NCI-H446 (cell line): ENCODE data around the gene ALKBH5.

ENCODE experiments used
- DNase-seq, 2 experiments: peaks; one replicate each; lab custom pipeline; 2025; lab: John Stamatoyannopoulos, UW

Gene ALKBH5

DNA sequence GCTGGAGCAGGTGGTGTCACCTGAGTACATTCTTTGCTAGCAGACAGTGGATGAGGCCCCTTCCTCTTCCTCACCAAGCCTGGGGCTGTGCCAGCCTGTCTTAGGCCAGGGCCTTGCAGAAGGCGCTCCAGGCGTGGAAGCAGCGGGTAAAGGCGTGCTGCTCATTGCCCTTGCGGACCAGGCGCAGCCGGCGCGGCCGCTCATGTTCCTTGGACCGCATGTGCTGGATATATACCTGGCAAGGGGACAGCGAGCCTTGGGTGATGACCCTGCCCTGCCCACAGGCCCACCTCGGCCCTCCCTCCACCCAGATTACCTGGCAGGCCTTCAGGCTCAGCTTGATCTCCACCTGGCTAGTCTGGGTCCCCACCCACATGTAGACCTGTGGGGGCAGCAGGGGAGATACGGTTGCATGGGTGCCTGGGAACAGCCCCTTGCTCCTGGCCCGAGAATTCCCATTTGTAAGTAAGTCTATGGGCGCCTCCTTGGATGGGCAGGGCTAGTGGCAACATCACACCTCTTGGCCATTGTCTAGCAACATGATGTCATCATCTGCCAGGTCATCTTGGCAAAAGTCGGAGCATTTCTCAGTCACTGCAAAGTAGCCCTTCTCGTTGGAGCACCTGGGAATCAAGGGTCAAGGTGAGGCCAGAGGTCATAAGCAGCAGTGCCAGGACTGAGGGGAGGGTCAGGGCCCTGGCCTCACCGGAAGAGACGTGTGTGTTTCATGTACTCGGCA, 61.6 kb downstream of the ALKBH5 start:
- no peak for DNase-seq

GRCh38 chr17:18246109-18246725, 62.6 kb downstream of the ALKBH5 start:
- no peak for DNase-seq

- no peak for DNase-seq
Measured at GRCh38 chr17:18246880-18247612, 63.4 kb downstream of the ALKBH5 start.

DNA sequence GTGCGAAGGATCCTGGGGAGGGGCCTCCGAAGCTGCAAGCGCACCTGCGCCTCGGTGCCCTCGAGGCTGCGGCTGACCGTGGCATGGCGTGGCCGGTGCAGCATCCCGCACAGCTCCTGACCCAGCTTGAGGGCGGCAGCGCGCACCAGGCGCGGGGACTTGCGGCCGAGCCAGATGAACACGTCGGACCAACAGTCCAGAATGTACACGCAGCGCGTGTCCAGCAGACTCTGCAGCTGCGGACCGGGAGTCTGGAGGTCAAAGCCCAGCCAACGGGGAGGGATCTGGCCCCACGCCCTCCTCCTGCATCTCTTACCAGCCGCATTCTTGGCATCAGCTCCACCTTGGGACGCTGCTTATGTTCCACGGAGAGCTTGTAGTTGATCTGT, 64.0 kb downstream of the ALKBH5 start:
- DNase-seq, result no peak

DNA sequence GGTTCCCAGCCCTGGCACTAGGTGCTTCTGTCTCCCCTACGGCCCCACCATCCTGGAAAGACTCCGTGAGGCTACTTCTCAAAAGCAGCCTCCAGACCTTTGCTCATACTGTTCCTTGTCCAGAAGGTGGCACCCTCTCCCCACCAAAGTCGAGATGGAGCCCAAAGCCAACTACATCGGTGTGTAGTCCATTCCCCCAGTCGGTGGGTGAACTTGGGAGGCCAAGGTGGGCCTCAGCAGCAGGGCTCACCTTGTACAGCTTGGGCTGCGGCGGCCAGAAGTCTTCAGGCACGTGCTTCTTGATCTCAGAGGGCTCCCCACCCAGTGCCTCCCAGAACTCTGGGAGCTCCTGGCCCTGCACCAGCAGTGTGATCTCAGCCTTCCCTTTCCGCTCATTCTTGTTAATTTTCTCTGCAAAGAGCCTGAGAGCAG, 64.7 kb downstream of the ALKBH5 start:
- peak; percentile 56 to 63 for DNase-seq

- DNase-seq, result no peak
Measured at GRCh38 chr17:18248811-18249210, 65.2 kb downstream of the ALKBH5 start.

GRCh38 chr17:18250259-18250658, 66.6 kb downstream of the ALKBH5 start:
- DNase-seq, result no peak

DNA sequence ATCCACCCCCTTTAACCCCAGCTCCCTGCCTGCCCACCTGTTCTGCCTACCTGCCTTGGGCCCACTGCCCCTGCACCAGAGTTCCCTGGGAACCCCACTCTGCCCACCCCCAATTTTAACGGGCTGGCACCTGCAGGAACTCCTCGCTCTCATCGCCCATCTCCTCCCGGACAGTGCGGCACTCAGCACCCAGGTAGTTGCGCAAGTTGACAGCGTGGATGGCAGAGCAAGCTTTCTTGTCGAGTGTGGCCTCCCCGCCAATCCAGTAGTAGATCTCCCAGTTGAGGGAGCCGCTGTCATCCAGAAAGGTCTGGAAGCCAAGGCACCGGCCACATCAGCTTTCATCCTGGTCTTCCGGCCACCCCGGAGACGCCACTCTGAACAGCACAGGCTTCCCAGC, 67.1 kb downstream of the ALKBH5 start:
- DNase-seq, result no peak

DNA sequence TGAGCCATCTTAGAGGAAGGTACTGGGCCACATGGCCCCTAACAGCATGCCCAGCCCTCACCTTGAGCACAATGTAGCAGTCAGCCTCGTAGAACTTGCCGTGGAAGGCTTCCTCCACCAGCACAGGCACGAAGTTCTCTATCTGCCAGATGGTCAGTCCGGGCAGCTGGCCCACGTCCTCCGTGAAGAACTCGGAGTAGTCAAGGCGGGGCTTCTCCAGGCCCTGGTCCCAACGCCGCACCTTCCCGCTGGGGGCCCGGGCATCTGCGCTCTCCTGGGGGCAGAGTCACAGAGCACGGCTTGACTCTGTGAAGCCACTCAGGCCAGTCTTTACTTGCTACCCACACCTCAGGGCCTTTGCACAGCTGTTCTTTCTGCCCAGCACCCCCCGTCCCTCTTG, 67.6 kb downstream of the ALKBH5 start:
- DNase-seq, result no peak

DNA sequence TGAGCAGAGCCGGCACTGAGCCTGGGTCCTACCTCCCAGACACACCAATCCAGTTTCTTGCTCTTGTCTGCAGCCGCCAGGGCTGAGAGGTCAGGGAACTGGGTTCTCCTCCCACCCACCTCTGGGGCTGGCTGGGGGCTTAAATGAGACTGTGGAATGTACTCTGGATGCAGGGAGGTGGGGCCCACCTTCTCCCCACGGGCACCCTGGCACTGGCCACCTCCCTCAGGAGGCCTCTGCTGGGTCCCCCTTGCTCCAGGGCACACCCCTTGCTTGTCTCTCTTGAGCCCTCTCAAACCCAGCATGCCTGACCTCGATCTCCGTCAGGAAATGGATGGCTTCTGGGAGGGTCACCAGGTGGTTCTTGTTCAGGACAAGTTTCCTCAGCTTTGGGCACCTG, 68.5 kb downstream of the ALKBH5 start:
- DNase-seq, result no peak

- DNase-seq, result no peak
Measured at GRCh38 chr17:18253187-18253884, 69.7 kb downstream of the ALKBH5 start.

DNA sequence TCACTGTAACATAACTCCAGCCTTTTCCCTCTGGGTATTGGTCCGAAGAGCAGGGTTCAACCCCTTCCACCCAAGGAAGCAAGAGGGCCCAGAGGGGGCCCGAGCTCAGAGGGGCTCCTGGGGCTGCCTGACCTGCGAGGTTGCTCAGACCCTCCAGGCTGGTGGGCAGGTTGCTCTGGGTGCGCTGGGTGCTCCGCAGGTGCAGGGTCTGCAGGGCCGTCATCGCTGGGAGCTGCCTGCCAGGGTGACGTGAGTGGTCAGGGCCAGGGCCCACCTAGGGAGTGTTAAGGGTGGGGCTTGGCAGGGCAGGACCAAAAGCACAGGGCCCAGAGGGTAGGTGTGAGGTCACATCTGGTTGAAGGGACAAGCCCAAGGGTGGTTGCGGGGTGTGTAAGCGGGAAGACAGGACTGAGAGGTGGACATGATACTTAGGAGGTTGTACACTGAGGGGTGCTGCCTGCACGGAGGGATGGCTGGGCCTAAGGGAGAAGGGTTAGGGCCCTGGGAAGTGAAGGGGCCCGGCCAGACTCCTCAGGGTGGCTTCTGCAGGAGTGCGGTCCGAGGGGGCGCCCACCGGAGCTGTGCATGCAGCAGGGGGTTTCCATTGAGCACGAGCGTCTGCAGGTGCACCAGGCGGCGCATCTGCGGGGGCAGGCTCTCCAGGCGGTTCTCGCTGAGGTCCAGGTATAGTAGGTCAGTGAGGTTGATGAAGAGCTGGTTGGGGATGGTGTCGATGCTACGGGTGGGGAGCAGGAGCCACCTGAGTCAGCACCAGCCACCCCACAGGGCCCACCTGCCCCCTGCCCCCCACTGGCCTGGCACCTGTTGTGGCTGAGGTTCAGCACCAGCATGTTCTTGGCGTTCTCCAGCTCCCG, 70.6 kb downstream of the ALKBH5 start:
- no peak for DNase-seq

DNA sequence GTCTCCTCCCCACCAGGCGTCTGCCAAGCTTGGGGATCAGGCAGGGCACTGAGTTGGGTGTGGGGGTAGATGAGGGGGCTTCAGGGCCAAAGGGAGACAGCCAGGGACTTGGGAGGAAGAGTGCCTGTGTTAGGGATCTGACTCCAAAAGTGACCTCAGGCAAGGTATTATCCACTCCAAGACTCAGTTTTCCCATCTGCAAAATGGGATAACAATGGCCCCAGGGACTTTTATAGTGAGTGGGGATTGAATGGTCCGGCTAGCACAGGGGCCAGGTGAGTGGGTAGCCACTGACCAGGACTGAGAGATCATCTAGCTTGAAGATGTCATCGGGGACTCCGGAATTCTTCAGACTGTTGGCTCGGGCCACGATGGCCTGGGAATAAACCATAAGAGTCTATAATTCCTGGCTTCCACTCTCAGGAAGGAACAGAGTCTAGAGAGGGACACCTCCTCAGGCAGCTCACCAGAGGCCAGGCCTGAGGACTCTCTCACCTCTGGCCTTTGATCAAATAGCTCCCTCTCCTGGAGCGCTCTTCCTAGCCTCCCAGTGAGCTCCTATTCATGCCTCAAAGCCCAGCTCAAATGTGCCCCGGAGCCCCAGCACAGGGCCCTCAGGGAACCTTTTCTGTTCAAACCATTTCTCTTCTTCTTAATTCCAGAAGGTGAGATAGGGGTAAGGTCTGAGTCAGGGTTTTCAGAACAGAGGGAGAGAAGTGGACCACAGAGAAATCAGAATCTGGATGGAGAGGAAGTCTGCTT, 71.4 kb downstream of the ALKBH5 start:
- no peak for DNase-seq

DNA sequence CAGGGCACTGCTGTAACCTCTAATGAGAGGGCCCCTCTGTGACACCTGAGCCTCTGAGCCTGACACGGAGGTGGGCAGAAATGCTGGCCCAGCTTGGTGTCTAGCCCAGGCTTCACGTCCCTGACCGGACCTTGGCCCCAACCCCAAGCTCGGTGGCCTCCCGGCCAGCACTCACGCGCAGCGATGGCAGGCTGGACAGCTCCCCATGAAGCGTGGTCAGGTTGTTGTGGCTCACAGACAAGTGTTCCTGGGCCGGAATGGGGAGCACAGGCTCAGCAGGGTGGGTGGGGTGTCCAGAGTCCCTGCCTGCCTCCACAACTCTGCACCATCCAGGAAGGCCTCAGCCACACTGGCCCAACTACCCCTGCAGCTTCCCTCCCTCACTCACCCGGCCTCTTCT, 72.7 kb downstream of the ALKBH5 start:
- no peak for DNase-seq

- DNase-seq, result no peak
Measured at GRCh38 chr17:18256776-18257175, 73.1 kb downstream of the ALKBH5 start.

GRCh38 chr17:18257268-18257981, 73.8 kb downstream of the ALKBH5 start:
- DNase-seq, result no peak

DNA sequence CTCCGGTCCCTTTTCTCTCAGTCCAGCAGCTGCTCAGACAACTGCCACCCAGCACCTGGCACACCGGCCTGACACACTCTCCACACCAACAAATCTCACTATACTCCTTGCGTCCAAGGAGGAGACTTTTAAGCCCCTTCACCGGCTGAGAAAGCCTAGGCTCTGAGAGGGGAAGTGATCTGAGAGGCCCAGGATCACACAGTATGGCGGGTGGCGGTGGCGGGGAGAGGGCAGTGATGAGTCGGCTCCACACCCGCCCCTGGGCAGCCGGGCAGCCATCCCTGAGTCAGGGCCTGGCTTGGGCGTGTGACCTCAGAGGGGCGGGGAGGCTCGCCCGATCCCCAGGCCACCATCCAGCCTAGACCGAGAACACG, 74.3 kb downstream of the ALKBH5 start:
- peak; percentile 4 to 38 for DNase-seq

DNA sequence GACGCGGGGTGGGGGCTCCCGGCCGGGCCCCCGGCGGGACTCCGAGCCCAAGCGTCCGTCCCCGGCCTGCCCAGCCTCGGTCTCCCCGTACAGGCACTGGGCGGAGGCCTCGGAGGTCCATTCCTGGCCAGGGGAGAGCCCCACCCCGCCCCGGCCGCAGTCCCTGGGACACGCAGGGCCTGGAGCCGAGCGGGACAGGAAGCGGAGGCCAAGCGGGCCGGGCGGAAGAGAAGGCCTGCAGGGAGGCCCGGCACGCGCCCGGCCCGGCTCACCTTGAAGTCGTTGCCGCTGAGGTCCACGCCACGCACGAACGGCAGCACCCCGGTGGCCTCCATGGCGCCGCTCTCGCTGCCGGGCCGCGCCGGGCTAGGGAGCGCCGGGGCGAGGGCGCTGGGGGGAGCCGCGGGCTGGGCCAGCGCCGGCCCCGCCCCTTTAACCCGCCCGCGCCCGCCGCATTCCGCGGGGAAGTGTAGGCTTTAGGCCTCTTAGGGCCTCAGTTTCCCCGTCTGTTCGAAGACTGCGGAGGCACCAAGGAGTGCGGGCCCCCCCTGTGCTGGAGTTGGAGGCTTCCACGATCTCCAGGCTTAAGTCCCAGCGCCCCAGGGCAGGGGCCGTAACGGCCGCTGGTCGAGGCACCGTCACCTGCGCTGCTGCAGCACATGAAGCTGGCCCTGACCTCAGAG, 74.9 kb downstream of the ALKBH5 start, which contains the start of gene FLII:
TSS of gene FLII (minus strand) at position 383 of the 683 bp plus-strand sequence. CDS start at position 335, 48 bp downstream.
- peak in 1 of 2 experiments; percentile 31 for DNase-seq
